IPS DF 4.7 (cell line): ENCODE measurements around the gene CCNJ.

Experiments
- DNase-seq: peaks from one replicate; pipeline ENCODE4 v3.0.0-alpha.2; 2013; ENCODE audit warnings: low spot score; ENCODE audit errors: extremely low read depth

The CCNJ gene

DNA sequence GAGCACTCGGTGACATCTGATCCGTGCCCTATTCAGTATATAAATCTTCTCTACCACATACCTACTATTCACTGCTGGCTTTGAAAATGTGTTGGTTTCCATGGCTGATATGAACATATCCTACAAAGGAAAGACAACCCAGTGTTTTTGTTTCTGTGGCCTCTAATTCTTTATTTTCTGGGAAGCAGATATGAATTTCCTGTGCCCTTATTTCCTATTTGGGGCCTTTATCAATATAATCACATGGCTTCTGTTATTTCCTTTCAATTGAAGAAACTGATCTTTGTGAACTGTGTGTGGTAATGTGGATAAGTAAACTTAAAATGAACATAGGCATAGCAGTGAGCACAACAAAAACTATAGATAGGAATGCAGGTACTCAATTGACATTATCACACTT, 10.6 kb downstream of the CCNJ start:
- no peak for DNase-seq

DNA sequence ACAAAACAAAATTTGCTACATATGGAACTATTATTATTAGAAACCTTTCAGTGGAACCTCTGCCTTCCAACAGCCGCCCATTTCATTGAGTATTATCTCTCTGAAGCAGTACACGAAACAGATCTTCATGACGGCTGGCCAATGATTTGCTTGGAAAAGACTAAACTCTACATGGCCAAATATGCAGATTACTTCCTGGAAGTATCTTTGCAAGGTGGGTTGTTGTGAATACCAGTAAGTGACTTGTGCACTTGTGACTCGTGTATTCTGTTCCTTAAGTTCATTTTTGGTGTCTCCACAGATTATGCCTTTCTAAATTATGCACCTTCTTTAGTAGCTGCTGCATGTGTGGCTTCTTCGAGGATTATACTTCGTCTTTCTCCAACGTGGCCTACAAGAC, 13.4 kb downstream of the CCNJ start:
- no peak for DNase-seq

DNA sequence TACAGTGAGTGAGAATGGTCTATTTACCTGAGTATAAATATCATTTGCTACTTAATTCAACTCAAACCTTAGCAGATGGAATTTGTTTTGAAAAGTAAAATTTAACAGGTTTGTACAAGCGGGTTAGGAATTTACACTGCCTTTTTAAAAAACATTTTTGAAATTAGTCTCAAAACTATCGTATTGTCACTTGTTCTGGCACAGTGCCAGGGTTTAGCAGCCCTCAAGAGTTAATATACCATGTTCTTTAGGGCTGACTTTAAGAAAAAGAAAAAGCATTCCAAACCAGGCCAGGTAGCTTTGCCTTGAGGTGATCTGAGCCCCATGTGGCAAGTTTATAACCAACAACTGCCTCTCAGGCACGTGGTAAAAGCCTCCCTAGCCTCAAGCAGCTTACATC, 17.8 kb downstream of the CCNJ start:
- DNase-seq: no peak

DNA sequence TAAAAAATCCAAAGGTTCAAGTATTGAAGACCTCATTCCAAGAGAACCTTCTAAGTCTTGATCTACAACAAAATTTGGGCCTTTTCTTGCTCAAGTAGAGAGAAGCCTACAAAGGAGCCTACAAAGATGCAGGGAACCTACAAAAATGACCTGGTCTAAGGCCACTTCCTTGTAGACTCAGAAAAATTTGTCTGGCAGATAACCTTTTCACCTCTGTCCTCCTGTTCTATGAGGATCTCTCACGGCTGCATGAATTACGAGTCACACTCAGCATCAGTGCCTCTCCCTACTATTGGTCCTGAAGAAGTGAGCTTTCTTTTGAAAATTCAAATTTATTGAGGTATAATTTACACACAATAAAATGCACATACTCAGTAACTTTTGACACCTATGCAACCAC, 29.3 kb downstream of the CCNJ start:
- no peak for DNase-seq

DNA sequence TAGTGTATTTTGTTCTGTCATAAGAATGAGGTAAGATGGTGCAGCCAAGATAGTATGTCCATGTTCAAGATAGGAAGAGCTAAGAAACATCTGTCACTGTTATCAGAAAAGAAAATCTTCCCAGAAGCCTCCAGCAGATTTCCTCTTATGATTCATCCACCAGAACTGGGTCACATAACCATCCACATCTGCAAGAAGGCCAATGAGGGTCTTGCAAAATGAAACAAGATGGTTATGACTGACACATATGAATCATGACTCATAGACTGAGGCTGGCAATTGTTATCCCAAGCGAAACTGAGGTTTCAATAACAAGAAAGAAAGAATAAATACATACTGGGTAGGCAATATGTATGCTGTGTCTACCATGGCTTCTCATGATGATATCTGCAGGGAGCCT, 30.3 kb downstream of the CCNJ start:
- DNase-seq: no peak

DNA sequence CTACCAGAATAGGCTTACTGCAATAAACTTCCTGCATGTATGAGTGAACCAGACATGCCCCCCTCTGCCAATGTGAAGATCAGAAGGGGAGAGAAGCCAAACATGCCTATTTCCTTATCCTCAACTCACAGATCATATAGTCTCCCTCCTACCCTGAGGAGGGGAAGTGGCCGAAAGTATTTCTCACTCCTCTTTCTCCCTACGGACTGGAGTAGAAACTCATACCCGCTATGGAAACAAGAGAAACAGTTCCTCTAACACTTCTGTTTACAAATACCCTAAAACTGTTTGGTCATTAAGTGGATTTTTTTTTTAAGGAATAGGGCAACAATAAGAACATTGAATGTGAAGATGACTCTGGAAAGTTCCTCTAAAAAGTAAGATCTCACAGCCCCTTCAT, 31.4 kb downstream of the CCNJ start:
- DNase-seq: no peak

DNA sequence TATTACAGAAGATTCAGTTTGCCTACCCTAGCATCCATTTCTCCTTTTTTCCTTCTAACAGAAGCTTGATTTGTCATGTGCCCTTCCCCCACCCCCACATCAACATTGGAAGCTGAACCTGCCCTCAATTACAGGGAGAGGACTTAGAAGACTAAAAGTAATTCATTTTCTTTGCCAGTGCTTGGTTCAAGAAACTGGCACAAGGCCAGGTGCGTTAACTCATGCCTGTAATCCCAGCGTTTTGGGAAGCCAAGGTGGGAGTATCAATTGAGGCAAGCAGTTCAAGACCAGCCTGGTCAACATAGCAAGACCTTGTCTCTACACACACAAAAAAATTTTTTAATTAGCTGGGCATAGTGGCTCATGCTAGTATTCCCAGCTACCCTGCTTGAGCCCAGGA, 32.6 kb downstream of the CCNJ start:
- no peak for DNase-seq

DNA sequence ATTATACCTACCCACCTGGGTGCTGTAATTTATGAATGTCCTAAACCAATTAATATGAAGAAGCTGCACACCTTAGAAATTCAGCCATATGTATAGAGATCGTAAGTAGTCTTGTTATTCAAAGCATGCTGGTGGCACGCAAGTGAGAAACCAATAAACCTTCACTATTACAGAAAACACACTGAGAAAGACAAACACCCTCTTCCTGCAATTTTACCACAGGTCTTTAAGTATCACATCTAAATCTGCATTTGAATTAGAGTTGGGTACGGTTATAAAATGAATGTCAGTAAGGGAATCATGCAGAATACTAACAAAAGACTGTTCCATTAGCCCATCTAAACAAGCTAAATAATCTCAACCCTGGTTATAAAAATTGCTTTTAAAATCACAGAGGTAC, 33.8 kb downstream of the CCNJ start:
- no peak for DNase-seq

DNA sequence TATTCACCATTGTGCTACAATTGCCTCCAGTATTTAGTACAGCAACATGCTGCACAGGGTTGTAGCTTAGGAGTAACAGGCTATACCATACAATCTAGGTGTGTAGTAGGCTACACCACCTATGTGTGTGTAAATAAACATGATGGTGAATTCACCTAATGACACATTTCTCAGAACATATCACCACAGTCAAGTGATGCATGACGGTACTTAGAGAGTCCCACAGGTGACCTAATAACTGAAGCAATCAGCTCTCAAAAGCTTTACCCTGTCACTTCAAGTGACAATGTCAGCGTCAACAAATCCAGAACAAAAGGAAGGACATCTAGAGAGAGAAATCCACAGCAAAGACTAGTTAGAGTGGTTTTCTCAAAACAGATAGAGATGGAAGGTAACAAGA, 38.8 kb downstream of the CCNJ start:
- no peak for DNase-seq

DNA sequence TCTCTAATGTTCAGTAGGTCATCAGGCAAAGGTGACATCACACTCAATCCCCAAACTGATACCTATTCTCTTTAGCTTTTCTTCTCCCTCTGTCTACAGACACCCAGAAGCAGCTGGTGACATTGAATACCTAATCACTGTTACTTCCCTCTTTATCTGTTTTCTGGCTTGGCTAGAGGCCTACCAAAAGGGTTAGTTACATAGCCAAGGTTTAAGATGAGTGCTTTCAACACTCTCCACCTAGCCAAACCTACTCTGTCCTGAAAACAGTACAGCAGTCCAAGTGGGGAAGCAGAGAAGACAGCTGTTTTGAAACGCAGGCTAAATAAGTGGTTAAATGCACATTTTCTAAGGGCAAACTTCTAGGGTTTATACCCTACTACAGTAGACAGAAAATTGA, 39.4 kb downstream of the CCNJ start:
- no peak for DNase-seq

DNA sequence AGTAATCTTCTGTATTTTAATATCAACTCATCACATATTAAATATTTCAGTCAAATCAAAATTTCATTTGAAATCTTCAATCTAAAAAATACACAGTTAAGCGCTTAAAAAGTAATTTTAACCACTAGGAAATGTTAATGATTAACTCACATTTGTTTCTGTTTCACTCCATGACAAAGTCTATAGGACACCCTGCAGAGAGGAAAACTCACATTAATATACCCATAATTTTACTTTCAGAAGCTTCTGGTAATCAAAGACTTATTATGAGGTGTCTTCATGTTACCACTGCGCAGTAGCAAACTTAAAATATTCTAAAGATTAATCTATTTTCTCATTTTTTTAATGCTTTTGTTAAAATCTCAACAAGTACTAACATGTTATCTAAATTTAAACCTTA, 45.7 kb downstream of the CCNJ start:
- DNase-seq: no peak

DNA sequence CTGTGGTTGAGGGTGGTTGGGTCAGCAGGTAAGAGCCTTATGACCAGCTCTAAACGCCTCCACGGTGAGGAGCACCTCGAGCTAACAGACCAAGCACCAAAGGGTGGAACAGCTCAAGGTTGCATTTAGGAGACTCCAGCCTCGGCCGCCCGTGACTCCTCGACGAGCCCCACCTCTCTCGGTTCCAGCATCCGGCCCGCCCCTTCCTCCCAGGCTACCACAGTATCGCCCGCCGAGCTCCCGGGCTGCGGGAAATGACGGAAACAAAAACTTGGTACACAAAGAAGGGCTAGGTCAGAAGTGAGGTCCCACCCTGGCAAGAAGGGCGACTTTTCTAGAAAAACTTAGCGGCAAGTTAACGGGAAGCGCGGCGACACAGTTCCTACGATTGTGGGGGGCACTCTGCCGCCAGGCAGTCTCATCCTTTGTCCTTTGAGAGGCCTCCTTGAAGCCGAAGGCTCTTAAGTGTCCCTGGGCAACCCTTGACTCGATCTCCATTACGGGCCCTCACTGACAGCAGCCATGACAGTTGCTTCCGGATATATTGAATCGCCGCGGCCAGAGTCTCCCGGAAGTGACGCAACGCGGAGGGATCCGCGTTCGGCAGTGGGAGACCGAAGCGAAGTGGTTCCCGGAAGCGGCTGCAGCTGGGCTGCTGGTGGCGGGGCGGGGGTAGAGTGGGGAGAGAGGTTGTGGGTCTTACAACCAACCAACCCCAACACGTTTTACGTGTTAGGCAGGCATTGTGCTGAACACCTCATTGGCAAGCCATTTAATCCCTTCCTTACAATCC, 46.5 kb downstream of the CCNJ start:
- DNase-seq: peak; percentile 49

DNA sequence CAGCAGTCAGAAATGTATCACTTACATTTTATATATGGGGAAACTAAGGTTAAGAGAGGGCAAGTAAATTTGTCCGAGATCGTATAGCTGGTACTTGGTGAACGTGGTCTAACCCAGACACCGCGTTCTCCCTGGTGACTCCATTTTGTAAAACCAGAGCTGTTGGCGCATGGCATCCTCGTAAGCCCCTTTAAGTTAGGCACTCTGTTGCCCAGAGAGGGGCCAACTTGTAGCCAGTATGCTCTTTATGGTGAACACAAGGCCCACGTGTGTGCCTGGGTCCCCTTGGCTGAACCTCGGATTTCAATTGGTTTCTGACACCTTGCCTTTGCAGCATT, 47.0 kb downstream of the CCNJ start:
- no peak for DNase-seq

DNA sequence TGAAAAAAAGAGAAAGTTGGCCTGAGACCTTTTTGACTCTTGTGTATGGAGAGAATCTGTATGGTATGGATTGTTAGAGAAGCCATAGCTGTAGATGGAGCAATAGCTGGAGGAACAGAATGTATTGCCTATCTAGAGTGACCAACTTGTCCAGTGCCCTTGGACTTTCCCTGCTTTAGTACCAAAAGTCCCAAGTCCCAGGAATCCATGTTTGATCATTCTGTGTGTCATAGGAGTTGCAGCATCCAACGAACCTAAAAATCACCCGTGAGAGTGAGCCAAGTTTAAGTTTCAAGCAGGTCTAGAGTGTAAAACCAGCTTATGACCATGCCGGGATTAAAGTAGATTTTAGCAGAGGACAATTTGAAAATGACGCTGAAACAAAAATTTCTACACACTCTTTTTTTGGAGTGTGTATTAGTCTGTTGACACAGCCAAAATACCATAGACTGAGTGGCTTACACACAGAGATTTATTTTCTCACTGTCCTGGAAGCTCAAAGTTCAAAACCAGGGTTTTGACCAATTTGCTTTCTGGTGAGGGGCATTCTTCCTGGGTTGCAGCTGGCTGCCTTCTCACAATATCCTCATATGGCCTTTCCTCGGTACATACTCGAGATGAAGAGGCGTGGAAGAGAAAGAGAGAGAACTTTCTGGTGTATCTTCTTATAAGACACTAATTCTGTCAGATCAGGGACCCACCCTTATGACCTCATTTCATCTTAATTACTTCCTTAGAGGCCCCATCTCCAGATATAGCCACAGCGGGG, 49.8 kb downstream of the CCNJ start:
- DNase-seq: no peak

DNA sequence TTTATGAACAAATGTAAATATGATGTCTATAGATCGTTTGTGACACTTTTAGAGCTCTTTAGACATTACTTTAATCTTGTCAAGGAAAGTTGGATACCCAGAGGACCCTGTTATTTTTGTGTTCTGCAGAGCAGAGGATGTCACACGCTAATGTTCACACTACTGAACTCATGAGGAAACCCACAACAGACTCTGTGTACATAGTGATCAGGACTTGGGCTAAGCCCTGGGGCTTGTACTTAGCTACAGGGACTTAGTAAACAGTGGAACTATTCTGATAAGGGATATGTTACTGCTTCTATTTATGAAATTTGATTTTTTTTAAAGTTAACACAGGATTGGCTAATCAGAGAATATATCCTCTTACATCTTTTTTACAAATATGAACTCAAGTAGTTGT, 50.6 kb downstream of the CCNJ start:
- DNase-seq: no peak

DNA sequence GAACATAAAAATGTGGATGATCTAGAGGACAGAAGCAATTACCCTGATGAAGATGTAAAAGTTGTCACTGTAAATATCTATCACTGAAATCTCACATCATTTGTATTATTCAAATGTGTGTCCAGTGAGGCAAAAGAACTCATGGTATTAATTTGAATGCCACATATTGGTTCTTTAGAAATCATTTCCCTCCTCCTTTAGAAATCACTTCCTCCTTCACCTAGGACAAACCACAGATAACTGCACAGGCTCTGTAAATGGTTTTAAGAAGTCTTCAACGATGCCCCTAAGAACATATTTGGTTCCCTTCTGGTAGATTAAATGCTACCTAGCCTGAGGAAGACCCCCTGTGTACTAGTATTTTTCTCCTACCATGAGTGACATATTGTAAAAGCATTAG, 53.6 kb downstream of the CCNJ start:
- DNase-seq: no peak

DNA sequence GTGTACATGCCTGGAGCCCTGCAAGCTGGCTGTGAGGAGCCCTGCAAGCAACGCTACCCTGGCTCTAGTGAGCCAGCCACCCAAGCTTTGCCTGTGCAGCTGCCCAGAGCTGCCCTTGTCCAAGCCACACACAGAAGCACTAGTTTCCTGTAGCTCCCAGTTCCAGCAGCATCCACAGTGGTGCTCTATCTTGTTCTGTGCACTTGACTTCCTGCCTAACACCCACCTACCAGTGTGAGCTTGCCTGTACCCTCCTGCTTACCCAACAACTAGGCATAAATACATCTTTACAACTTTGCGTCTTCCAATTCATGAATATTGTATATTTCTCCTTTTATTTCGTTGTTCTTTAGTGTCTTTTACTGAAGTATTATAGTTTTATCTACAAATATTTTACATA, 54.5 kb downstream of the CCNJ start:
- no peak for DNase-seq

DNA sequence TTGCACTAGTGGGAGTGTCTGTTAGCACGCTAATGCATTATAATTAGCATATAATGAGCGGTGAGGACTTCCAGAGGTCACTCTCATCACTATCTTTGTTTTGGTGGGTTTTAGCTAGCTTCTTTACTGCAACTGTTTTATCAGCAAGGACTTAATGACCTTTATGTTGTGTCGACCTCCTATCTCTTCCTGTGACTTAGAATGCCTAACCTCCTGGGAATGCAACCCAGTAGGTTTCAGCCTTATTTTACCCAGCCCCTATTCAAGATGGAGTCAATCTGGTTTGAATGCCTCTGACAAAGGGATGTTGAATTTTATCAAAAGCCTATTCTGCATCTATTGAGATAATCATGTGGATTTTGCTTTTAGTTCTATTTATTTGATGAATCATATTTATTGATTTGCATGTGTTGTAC, 64.2 kb downstream of the CCNJ start:
- no peak for DNase-seq
